Stimulated activated CD4-positive, alpha-beta T cell treated with anti-CD3 and anti-CD28 coated beads, TNF-alpha, amount 100 ng/mL, for 4 hours (primary cell): ENCODE measurements around the gene ANKRD17.
A peak's percentile ranks its signal among the peaks of the same experiment; 100 is the strongest.

Source experiments
- DNase-seq, 3 experiments: peaks; one replicate each; pipeline ENCODE4 v3.0.0-alpha.2; 2020; ENCODE audit warnings: low read depth in 3 of 3

ANKRD17 gene

GRCh38 chr4:73129319-73129718 lies 129.3 kb downstream of the ANKRD17 start:
- no peak for DNase-seq

DNA sequence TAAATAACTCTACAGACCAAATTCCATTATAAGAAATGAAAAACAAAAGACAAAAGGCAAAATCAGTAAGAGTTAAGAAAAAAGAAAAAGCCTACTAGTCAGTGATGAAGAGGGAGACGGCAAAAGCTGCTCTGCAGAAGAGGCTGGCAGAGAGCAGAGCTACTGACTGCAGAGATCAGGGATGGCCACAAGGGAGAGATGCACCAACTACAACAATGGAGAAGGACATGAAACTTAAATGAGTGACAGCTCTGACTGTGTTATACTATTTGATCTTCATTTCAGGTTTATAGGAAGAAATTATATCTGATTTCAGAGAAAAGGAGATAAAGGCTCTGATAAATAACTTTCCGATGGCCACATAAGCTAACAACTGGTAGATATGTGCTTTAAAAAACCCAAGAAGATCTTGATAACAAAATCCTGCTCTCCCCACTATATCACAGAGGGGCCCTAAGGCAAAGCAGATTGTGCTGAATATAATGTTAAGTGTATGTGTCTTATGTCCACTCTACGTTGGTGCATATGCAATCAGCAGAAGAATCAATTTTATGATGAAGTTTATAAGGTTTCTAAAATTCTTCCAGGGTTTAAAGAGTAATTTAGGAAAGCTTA lies 130.7 kb downstream of the ANKRD17 start:
- DNase-seq: no peak

GRCh38 chr4:73109493-73109892 lies 149.1 kb downstream of the ANKRD17 start:
- DNase-seq: no peak

- DNase-seq: no peak
These were observed 153.9 kb downstream of the ANKRD17 start for GRCh38 chr4:73104695-73105094.

- DNase-seq: no peak
These were observed 154.6 kb downstream of the ANKRD17 start for GRCh38 chr4:73103799-73104503.

- DNase-seq: no peak
These were observed 159.5 kb downstream of the ANKRD17 start for GRCh38 chr4:73099143-73099542.

DNA sequence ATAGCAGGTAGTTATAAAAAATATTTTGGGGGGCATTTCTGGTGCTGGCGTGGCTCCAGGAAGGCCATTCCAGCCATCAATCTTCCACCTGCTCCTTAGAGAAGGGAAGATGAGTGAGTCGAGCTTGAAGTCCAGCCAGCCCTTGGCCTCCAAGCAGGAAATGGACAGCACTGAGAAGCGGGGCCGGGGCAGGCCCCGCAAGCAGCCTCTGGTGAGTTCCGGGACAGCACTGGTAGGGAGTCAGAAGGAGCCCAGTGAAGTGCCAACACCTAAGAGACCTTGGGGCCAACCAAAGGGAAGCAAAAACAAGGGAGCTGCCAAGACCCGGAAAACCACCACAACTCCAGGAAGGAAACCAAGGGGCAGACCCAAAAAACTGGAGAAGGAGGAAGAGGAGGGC lies 159.9 kb downstream of the ANKRD17 start:
- DNase-seq: no peak

GRCh38 chr4:73098016-73098415 lies 160.6 kb downstream of the ANKRD17 start:
- DNase-seq: no peak

GRCh38 chr4:73092868-73093267 lies 165.7 kb downstream of the ANKRD17 start:
- no peak for DNase-seq

- DNase-seq: no peak
These were observed 167.9 kb downstream of the ANKRD17 start for GRCh38 chr4:73090738-73091137.

- no peak for DNase-seq
These were observed 170.7 kb downstream of the ANKRD17 start for GRCh38 chr4:73087871-73088270.

- DNase-seq: no peak
These were observed 172.3 kb downstream of the ANKRD17 start for GRCh38 chr4:73086095-73086868.

- no peak for DNase-seq
These were observed 177.8 kb downstream of the ANKRD17 start for GRCh38 chr4:73080789-73081188.

- DNase-seq: no peak
These were observed 182.8 kb downstream of the ANKRD17 start for GRCh38 chr4:73075832-73076231.

- DNase-seq: no peak
These were observed 188.6 kb downstream of the ANKRD17 start for GRCh38 chr4:73070074-73070390.

DNA sequence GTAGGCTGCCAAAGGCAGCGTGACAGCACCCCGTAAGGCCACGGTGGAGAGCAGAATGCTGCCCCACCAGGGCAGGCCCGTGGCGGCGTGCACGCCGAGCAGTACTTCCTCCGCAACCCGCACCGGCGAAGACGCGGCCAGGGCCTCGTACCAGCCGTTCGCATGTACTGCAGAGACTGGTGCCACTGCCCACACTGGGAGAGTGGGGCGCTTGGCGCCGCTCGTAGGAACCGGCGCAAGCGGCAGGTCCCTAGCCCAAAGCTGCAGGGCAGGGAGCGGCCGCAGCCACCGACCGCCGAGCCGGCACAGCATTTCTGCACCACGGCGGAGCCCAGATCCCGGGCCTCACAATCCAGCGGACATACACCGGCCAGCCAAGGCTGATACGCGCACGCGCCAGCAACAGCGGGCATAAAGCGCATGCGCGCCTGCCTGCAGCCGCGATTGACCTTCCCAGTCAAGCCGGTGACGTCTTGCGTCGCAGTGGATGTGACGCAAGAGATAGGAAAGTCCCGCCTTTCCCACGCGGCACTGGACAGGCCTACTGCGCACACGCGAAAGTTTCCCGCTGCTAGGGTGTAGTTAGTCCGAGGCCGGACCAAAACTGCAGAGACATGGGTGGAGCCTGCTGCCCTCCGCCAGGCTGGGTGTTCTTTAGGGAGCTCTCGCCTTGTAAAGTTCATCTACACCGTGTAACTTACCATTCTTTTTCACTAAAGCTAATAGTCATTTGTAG lies 189.1 kb downstream of the ANKRD17 start, which contains the start of gene COX18:
COX18 (minus strand) TSS at position 379 of the 736 bp plus-strand sequence; CDS start at position 312, 67 bp downstream.
- DNase-seq: peak; percentile 87 to 90 (median 89)

DNA sequence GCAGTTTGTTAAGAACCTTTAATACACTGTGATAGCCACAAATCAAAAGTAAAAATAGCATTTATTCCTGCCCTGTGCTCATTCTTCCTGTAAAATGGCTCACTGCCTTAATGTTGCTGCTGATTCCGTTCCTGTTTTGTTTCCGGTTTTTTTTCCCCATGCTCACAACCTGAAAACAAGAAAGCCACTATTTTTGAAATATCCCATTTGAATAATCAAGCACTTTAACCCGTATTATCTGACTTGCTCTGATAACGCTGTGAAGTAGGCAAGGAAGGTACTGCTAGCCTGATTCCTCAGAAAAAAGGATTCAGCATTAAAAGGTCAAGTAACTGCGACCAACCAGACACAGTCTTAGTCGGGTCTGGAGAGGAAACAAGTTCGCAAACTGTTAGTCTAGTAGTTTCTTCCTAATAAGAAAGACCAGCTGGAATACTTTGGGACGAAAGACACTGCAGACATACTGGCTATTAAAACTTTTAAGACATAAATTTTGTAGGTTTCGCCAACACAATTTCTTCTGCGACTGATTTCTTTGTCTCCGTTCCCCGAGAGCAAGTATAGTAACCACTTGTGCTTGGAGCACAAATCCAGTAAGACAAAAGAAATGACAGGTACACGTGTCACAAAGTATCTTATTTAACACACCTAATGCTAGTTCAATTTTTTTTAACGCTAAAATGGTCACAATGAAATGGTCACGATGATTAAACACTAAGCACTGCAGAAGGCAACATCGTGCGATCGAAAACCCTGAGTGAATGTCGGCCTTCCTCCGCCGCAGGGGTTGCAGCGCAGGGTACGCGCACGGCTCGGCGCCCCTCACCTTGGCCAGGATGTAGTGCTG lies 189.9 kb downstream of the ANKRD17 start:
- DNase-seq: no peak

- DNase-seq: no peak
These were observed 190.6 kb downstream of the ANKRD17 start for GRCh38 chr4:73067971-73068394.

GRCh38 chr4:73066928-73067327 lies 191.7 kb downstream of the ANKRD17 start:
- no peak for DNase-seq

DNA sequence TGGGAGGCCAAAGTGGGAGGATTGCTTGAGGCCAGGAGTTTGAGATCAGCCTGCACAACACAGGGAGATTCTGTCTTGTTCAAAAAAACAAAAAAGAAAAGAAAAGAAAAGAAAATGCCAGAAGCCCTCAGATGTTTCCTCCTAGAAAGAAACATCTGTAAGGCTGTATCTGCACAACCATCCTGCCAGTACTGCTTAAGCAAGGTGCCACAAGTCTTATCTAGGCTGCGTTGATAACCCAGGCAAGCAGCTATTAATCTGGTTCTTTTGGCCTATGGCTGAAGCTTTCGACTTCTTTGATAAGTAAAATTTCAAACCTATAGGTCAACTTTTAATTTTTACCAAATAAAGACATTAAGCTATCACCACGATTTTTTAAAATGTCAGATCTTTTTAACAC lies 192.2 kb downstream of the ANKRD17 start:
- DNase-seq: no peak

DNA sequence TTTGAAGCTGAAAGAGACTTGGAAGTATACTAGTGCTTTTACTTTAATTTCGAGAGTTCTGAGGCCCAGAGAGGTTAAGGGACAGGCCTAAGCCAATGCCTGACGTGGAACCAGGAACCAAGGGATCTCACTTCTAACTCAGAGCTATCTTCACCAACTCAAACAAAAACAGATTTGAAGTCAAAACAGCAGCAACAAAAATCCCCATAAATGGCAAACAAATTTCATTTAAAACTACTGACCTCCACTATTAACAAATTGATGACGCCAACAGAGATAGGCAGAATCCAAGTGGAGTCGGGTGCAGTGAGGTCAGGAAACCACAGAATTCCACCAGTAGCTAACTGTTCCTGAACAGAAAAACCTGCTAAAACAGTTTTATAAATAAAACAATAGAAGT lies 194.1 kb downstream of the ANKRD17 start:
- DNase-seq: no peak
